ENCODE data around the gene FEM1A.
A peak's percentile ranks its signal among the peaks of the same experiment; 100 is the strongest.

GRCh38 chr19:4811328-4812131 lies 20.0 kb downstream of the FEM1A start:
- peak; percentile 99 for TF ChIP-seq CTCF (IDR thresholded peaks at IDR 0.05; ENCODE audit: low read depth, low read length, poor library complexity, severe bottlenecking)
- no peak for TF ChIP-seq EZH2phosphoT487 (IDR thresholded peaks at IDR 0.05; ENCODE audit: borderline replicate concordance, low read length)
